ENCODE data around the gene ULBP2. TPM values are rescaled to one million over a fixed set of nuclear protein-coding genes. Genes with fewer than 3 reads are reported as not detected.
"Not testable (repeated sequence)": the region's sequence is repeated elsewhere in the genome, so short reads cannot be mapped to it uniquely, and the experiment has no call there.

The ULBP2 gene
- total RNA-seq, 2 experiments from 2014 or later: 0.90 to 1.2 TPM

GRCh38 chr6:149987602-149988107, 45.8 kb downstream of the ULBP2 start:
- H3K27me3 Mint-ChIP-seq: peaks cover 83% of the 10 kb centered on the region
- POLR2A ChIA-PET: no interaction called here
- intact Hi-C loops (cut with micrococcal nuclease): no loop called here
- no peak for DNase-seq
- peaks cover 6% of the 10 kb centered on the region for H3K36me3 Mint-ChIP-seq
- CTCF ChIA-PET: no interaction called here
- peaks cover 22% of the 10 kb centered on the region for H3K4me1 Mint-ChIP-seq (ENCODE audit: low read depth)
- H3K4me3 Mint-ChIP-seq: no peak overlapping the region
- H3K27ac Mint-ChIP-seq: no peak overlapping the region
- H3K9me3 Mint-ChIP-seq: peaks cover 10% of the 10 kb centered on the region

GRCh38 chr6:149988550-149989346, 46.9 kb downstream of the ULBP2 start:
- peaks cover 10% of the 10 kb centered on the region for H3K9me3 Mint-ChIP-seq
- intact Hi-C loops (cut with micrococcal nuclease): no loop called here
- ChIA-PET CTCF (no interaction called here), POLR2A (no interaction called here)
- H3K4me3 Mint-ChIP-seq: no peak overlapping the region
- no peak overlapping the region for H3K27ac Mint-ChIP-seq
- H3K27me3 Mint-ChIP-seq: peaks cover 86% of the 10 kb centered on the region
- peaks cover 6% of the 10 kb centered on the region for H3K36me3 Mint-ChIP-seq
- H3K4me1 Mint-ChIP-seq (ENCODE audit: low read depth): peaks cover 22% of the 10 kb centered on the region
- no peak for DNase-seq

GRCh38 chr6:149990212-149990660, 48.4 kb downstream of the ULBP2 start:
- no peak for DNase-seq
- H3K4me1 Mint-ChIP-seq (ENCODE audit: low read depth): peaks cover 22% of the 10 kb centered on the region
- peaks cover 6% of the 10 kb centered on the region for H3K36me3 Mint-ChIP-seq
- H3K27ac Mint-ChIP-seq: peak overlapping the region; percentile 11
- peaks cover 81% of the 10 kb centered on the region for H3K27me3 Mint-ChIP-seq
- CTCF ChIA-PET: interaction anchor here (1.8 kb wide), 1 partner anchor 27 kb away, joined by 8 read pairs; no protein-coding TSS in a partner anchor
- POLR2A ChIA-PET: interaction anchor here (0.9 kb wide), 1 partner anchor 10 kb away, joined by 3 read pairs; no protein-coding TSS in a partner anchor
- H3K9me3 Mint-ChIP-seq: peaks cover 10% of the 10 kb centered on the region
- intact Hi-C loops (cut with micrococcal nuclease): no loop called here
- H3K4me3 Mint-ChIP-seq: peak overlapping the region; percentile 66

- H3K36me3 Mint-ChIP-seq: peaks cover 6% of the 10 kb centered on the region
- peak; percentile 46 for DNase-seq
- peaks cover 22% of the 10 kb centered on the region for H3K4me1 Mint-ChIP-seq (ENCODE audit: low read depth)
- intact Hi-C loops (cut with micrococcal nuclease): loop anchor here (1.0 kb wide), 2 partner anchors 10 to 28 kb away; partner anchors contain the start of gene ULBP1
- ChIA-PET CTCF (interaction anchor here (1.8 kb wide), 1 partner anchor 26 kb away, joined by 8 read pairs; no protein-coding TSS in a partner anchor), POLR2A (interaction anchor here (0.9 to 1.2 kb wide), 2 partner anchors 9 to 27 kb away, joined by 3 read pairs; partner anchors contain the start of gene ULBP1)
- H3K27ac Mint-ChIP-seq: peak overlapping the region; percentile 11
- peak overlapping the region; percentile 66 for H3K4me3 Mint-ChIP-seq
- peaks cover 10% of the 10 kb centered on the region for H3K9me3 Mint-ChIP-seq
- peaks cover 80% of the 10 kb centered on the region for H3K27me3 Mint-ChIP-seq
These were observed 49.1 kb downstream of the ULBP2 start for GRCh38 chr6:149990661-149991471.

GRCh38 chr6:149991472-149991795, 49.6 kb downstream of the ULBP2 start:
- Mint-ChIP-seq H3K27me3 (peaks cover 80% of the 10 kb centered on the region), H3K4me3 (peak overlapping the region; percentile 66), H3K4me1 (ENCODE audit: low read depth) (peaks cover 22% of the 10 kb centered on the region)
- CTCF ChIA-PET: interaction anchor here (1.8 kb wide), 1 partner anchor 26 kb away, joined by 8 read pairs; no protein-coding TSS in a partner anchor
- intact Hi-C loops (cut with micrococcal nuclease): loop anchor here (1.0 kb wide), 2 partner anchors 10 to 28 kb away; partner anchors contain the start of gene ULBP1
- not testable (repeated sequence) for H3K27ac Mint-ChIP-seq, H3K36me3 Mint-ChIP-seq, H3K9me3 Mint-ChIP-seq
- peak; percentile 42 for DNase-seq
- POLR2A ChIA-PET: interaction anchor here (1.2 kb wide), 1 partner anchor 28 kb away, joined by 3 read pairs; the partner anchor contains the start of gene ULBP1

- POLR2A ChIA-PET: interaction anchor here (1.2 kb wide), 1 partner anchor 28 kb away, joined by 3 read pairs; the partner anchor contains the start of gene ULBP1
- peaks cover 6% of the 10 kb centered on the region for H3K36me3 Mint-ChIP-seq
- intact Hi-C loops (cut with micrococcal nuclease): loop anchor here (1.0 kb wide), 2 partner anchors 9 to 29 kb away; partner anchors contain the start of gene ULBP1
- H3K27me3 Mint-ChIP-seq: peaks cover 80% of the 10 kb centered on the region
- CTCF ChIA-PET: interaction anchor here (1.8 kb wide), 1 partner anchor 25 kb away, joined by 8 read pairs; no protein-coding TSS in a partner anchor
- peaks cover 10% of the 10 kb centered on the region for H3K9me3 Mint-ChIP-seq
- no peak overlapping the region for H3K4me3 Mint-ChIP-seq
- H3K4me1 Mint-ChIP-seq (ENCODE audit: low read depth): peaks cover 22% of the 10 kb centered on the region
- no peak for DNase-seq
- H3K27ac Mint-ChIP-seq: no peak overlapping the region
These were observed 50.0 kb downstream of the ULBP2 start for GRCh38 chr6:149991838-149992237.

- peaks cover 66% of the 10 kb centered on the region for H3K27me3 Mint-ChIP-seq
- no peak overlapping the region for H3K4me3 Mint-ChIP-seq
- no peak overlapping the region for H3K27ac Mint-ChIP-seq
- intact Hi-C loops (cut with micrococcal nuclease): no loop called here
- DNase-seq: no peak
- no peaks in the 10 kb centered on the region for H3K36me3 Mint-ChIP-seq
- peaks cover 14% of the 10 kb centered on the region for H3K4me1 Mint-ChIP-seq (ENCODE audit: low read depth)
- CTCF ChIA-PET: interaction anchor here (2.2 kb wide), 1 partner anchor 22 kb away, joined by 6 read pairs; no protein-coding TSS in a partner anchor
- no peaks in the 10 kb centered on the region for H3K9me3 Mint-ChIP-seq
- POLR2A ChIA-PET: no interaction called here
These were observed 53.5 kb downstream of the ULBP2 start for GRCh38 chr6:149995235-149995750.

- DNase-seq: no peak
- Mint-ChIP-seq H3K36me3 (no peaks in the 10 kb centered on the region), H3K4me3 (no peak overlapping the region), H3K4me1 (ENCODE audit: low read depth) (peaks cover 16% of the 10 kb centered on the region), H3K9me3 (no peaks in the 10 kb centered on the region), H3K27me3 (peaks cover 59% of the 10 kb centered on the region), H3K27ac (no peak overlapping the region)
- ChIA-PET CTCF (interaction anchor here (2.2 kb wide), 1 partner anchor 21 kb away, joined by 6 read pairs; no protein-coding TSS in a partner anchor), POLR2A (no interaction called here)
- intact Hi-C loops (cut with micrococcal nuclease): no loop called here
These were observed 54.2 kb downstream of the ULBP2 start for GRCh38 chr6:149995971-149996370.

Other genes with a start within 250 kb of the ULBP2 start
- gene LATS1, start 223.9 kb upstream of the ULBP2 start, total RNA-seq: 10 to 100 TPM; 19.1 to 20.1 TPM
- 10 to 100 TPM; 64.3 to 69.8 TPM for gene NUP43, start 195.5 kb upstream of the ULBP2 start, total RNA-seq
- gene PCMT1, start 192.3 kb upstream of the ULBP2 start, total RNA-seq: 10 to 100 TPM; 92.6 to 98.0 TPM
- gene LRP11, start 77.7 kb upstream of the ULBP2 start, total RNA-seq: 1 to 10 TPM; 6.7 to 7.2 TPM
- gene RAET1E, start 43.9 kb upstream of the ULBP2 start, total RNA-seq: not detected
- gene RAET1G, start 18.9 kb upstream of the ULBP2 start, total RNA-seq: not detected
- gene ULBP1, start 21.9 kb downstream of the ULBP2 start, total RNA-seq: 1 to 10 TPM; 1.8 to 2.2 TPM
- gene RAET1L, start 83.5 kb downstream of the ULBP2 start, total RNA-seq: not detected
- gene ULBP3, start 127.1 kb downstream of the ULBP2 start, total RNA-seq: under 1 TPM in 1 of 2 experiments, not detected in 1; 0.61 TPM
- under 1 TPM; 0.21 to 0.36 TPM for gene PPP1R14C, start 201.0 kb downstream of the ULBP2 start, total RNA-seq